Fibroblast of skin of right quadriceps (primary cell): Measurements from ENCODE around the gene FYCO1.
A peak's percentile ranks its signal among the peaks of the same experiment; 100 is the strongest.

Source experiments
- DNase-seq: peaks from one replicate; pipeline ENCODE4 v3.0.0-alpha.2; 2013

FYCO1 gene

GRCh38 chr3:45958321-45958791 is 37.3 kb downstream of the FYCO1 start:
- DNase-seq, result no peak

- no peak for DNase-seq
Measured at GRCh38 chr3:45957586-45957985, 38.0 kb downstream of the FYCO1 start.

GRCh38 chr3:45955706-45956105 is 39.9 kb downstream of the FYCO1 start:
- DNase-seq, result no peak

GRCh38 chr3:45955017-45955647 is 40.5 kb downstream of the FYCO1 start:
- DNase-seq, result no peak

- DNase-seq, result no peak
Measured at GRCh38 chr3:45954306-45954705, 41.3 kb downstream of the FYCO1 start.

GRCh38 chr3:45953536-45953935 is 42.1 kb downstream of the FYCO1 start:
- no peak for DNase-seq

- DNase-seq, result no peak
Measured at GRCh38 chr3:45952456-45952855, 43.2 kb downstream of the FYCO1 start.

GRCh38 chr3:45951946-45952345 is 43.7 kb downstream of the FYCO1 start:
- no peak for DNase-seq

GRCh38 chr3:45950686-45951600 is 44.7 kb downstream of the FYCO1 start:
- no peak for DNase-seq

GRCh38 chr3:45950131-45950530 is 45.5 kb downstream of the FYCO1 start:
- no peak for DNase-seq

- DNase-seq, result no peak
Measured at GRCh38 chr3:45949432-45949831, 46.2 kb downstream of the FYCO1 start.

GRCh38 chr3:45948881-45949280 is 46.7 kb downstream of the FYCO1 start:
- DNase-seq, result no peak

- peak; percentile 86 for DNase-seq
Measured at GRCh38 chr3:45948311-45948781, 47.3 kb downstream of the FYCO1 start.

- DNase-seq, result peak; percentile 41
Measured at GRCh38 chr3:45947361-45947760, 48.3 kb downstream of the FYCO1 start.

- no peak for DNase-seq
Measured at GRCh38 chr3:45946875-45947274, 48.7 kb downstream of the FYCO1 start.

- DNase-seq, result no peak
Measured at GRCh38 chr3:45946307-45946706, 49.3 kb downstream of the FYCO1 start.

GRCh38 chr3:45944830-45945620 is 50.6 kb downstream of the FYCO1 start:
- no peak for DNase-seq

- DNase-seq, result no peak
Measured at GRCh38 chr3:45943207-45943846, 52.3 kb downstream of the FYCO1 start, which contains the start of gene CXCR6. CXCR6 (plus strand) TSS chr3:45943464; CDS start chr3:45946482, 3,018 bp downstream.

- DNase-seq, result no peak
Measured at GRCh38 chr3:45942051-45942825, 53.4 kb downstream of the FYCO1 start.

GRCh38 chr3:45940781-45941365 is 54.8 kb downstream of the FYCO1 start:
- no peak for DNase-seq
